ENCODE measurements around the gene MYADML2.

- TF ChIP-seq CTCF (conservative IDR thresholded peaks at IDR 0.05; ENCODE audit: low read depth, low read length) (no peak), EZH2 (IDR thresholded peaks at IDR 0.05; ENCODE audit: borderline replicate concordance, low read depth, low read length, poor library complexity, severe bottlenecking) (no peak)
Measured at GRCh38 chr17:81898885-81899284, 48.1 kb downstream of the MYADML2 start.
